MV-4-11 (cell line): ENCODE measurements around the gene CAPN8.

Experiments used
- DNase-seq: peaks from one replicate; lab custom pipeline; 2025; lab: John Stamatoyannopoulos, UW

The CAPN8 gene

DNA sequence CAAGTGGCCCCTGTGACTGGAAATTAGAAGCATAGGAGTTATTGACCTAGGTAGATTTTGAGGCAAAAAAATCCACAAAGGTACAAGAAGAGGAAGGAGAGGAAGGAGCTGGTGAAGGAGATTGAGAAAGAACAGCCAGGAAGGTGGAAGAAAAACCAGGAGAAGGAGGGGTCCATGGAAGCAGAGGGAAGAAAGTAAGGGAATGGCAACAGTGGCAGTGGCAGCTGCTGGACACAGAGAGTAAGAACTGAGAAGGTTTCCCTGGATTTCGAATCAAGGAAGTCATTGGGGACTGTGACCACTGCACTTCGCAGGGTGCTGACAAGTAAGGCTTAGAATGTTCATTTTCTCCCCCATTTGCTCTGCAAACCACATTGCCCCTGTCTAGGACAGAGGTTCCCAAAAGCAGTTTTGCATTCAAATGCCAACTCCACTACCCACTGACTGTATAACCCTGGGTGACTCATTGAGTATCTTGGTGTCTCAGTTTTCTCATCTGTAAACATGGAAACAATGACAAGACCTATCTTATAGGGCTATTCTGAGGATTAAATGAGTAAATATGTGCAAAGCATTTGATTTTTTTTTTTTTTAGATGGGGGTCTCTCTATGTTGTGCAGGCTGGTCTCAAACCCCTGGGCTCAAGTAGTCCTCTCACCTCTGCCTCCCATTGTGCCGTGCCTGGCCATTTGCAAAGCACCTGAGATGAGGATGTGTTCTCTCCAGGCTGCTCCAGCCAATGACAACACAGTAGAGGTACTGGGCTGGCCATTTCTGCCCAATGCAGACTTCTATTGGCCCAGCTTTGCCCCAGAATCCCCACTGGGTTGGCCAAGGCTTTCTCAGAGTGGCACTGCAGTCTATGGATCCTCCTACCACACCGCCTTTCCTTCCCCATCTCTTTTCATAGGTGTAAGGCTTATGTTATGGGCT, 37.5 kb upstream of the CAPN8 start:
- peak; percentile 70 for DNase-seq

DNA sequence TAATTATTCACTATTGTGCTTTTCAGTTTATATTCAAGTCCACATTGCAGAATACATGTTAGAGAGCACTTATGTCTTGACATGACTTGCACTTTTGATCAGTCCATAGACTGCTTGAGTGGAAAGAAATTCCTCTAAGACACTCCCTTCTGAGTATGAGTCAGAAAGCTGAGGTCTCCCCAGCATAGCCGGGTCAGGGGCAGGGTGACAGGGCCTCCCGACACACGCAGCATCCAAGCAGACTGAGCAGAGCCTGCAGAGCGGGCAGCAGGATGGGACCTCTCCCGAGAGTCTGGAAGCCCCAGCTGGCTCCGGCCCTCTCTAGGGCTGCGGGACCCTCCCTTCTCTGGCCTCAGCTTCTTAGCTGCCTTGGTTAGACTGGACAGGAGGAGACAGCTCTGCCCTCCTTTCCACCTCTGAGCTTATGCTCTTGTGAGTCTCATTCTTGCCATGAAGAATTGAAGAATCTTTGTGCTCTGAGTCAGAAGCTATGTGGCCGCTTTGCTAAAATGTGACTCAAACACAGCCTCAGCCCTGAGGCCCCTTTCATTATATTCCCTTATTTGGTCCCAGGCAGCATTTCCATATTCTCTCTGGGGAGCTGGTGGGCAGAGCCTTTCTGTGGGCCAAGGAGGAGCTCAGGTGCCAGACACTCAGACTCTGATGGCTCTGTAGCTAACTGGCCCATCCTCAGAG, 35.6 kb upstream of the CAPN8 start:
- DNase-seq, result peak; percentile 53

- DNase-seq, result no peak
These were observed 35.0 kb upstream of the CAPN8 start for GRCh38 chr1:223700388-223700918.

- DNase-seq, result no peak
These were observed 30.4 kb upstream of the CAPN8 start for GRCh38 chr1:223695941-223696340.

DNA sequence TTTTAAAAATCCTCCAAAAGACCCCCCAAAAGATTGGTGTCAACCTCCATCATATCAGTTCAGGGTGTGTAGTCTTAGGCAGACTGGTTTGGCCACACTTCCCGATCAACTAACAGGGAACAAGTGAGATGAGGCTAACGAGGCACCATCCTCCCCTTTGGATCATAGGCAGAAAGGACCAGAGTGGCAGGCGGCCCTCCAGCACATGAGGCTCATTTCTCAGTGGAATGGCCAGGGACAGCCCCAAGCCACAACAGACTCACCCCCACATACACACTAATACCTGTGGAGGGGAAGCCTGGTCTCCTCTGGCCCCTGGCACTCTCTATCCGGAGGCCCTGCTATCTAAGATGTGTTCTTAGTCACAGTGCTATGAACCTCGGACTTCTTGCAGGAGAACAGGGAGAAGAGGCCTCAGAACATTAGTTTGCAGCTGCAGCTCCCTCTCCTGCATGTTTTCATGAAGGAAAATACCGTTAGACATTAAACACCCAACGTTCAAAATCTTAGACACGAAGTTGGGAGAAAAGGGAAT, 29.6 kb upstream of the CAPN8 start:
- DNase-seq, result no peak

- DNase-seq, result no peak
These were observed 25.6 kb upstream of the CAPN8 start for GRCh38 chr1:223691121-223691520.

GRCh38 chr1:223684488-223684792, 18.9 kb upstream of the CAPN8 start:
- DNase-seq, result no peak

GRCh38 chr1:223683586-223684487, 18.3 kb upstream of the CAPN8 start:
- DNase-seq, result peak; percentile 34

- no peak for DNase-seq
These were observed 17.0 kb upstream of the CAPN8 start for GRCh38 chr1:223682502-223682901.

DNA sequence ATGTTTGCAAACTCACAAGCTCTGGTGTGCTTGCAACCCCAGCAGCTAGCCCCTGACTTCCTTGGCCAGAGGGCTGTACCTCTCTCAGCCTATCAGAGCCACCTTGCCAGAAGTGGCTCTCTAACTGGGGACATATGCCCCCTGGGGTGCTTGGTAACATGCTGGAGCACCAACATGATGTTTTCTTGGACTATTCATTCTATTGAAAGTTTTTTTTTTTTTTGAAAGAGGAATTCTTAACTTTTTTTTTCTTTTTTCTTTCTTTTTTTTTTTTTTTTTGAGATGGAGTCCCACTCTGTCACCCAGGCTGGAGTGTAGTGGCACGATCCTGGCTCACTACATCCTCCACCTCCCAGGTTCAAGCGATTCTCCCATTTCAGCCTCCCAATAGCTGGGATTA, 14.7 kb upstream of the CAPN8 start:
- no peak for DNase-seq

DNA sequence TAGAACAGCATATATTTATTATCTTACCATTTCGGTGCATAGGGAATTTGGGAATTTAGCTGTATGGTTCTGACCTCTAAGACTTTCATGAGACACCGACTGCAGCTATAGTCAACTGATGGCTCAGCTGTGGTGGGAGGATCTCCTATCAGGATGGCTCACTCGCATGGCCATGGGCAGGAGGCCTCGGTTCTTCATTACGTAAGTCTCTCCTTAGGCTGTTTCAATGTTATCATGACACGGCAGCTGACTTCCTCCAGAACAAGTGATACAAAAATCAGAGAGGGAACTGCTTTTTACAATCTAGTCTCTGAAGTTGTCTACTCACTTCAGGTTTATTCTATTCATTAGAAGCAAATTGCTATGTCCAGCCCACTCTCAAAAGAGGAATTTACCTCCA, 13.3 kb upstream of the CAPN8 start:
- DNase-seq, result peak; percentile 87

GRCh38 chr1:223674119-223674890, 8.8 kb upstream of the CAPN8 start:
- DNase-seq, result peak; percentile 82

GRCh38 chr1:223670458-223671159, 5.1 kb upstream of the CAPN8 start:
- no peak for DNase-seq

DNA sequence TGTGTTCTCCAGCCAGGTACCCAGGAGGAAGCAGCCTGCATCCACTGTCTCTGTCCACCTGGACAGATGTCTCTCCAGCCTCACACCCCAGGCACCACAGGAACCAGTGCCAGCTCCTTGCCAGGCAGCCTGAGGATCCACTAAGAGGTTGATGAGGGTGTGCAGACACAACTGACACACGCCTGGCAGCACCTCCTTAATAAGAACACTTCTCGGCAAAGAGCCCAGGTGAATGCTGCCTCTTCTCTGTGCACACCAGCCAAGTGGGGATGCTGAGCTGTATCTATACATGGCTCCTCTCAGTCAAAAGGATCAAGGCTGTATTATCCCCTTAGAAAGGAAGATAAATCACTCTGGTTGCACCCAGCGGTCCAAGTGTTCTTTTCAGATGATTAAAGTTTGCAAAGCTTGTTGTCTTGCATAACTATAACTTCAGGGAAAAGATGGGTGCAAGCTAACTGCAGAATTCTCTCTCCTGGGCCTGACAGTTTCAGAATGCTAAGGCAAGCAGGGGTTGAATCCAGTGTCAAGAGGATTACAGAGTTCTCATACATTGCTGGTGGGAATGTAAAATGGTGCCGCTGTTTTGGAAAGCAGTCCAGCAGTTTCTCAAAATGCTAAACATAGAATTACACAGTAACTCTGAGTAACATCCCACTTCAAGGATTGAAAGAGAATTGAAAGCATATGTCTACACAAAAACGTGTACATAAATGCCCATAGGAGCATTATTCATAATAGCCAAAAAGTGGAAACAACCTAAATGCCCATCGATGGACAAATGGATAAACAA, 3.7 kb upstream of the CAPN8 start:
- no peak for DNase-seq

GRCh38 chr1:223667484-223668182, 2.1 kb upstream of the CAPN8 start:
- DNase-seq, result peak; percentile 31

DNA sequence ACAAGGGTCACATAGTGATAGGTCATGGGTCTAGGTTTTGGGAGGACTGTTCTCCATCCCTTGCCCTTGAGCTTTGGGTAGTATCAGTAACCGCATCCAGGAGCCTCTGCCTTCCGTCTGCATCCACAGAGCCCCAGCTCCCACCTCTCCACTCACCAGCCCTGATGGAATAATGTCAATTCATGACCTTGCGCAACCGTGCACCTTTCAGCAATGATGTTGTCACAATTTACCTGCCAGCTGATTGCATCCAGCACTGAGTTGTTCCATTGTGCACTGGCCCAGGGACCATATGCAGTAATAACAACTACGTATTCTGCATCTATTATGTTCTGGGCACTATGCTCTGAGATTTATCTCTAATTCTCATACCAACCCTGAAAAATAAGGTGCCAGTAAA, 1.4 kb downstream of the CAPN8 start:
- no peak for DNase-seq

DNA sequence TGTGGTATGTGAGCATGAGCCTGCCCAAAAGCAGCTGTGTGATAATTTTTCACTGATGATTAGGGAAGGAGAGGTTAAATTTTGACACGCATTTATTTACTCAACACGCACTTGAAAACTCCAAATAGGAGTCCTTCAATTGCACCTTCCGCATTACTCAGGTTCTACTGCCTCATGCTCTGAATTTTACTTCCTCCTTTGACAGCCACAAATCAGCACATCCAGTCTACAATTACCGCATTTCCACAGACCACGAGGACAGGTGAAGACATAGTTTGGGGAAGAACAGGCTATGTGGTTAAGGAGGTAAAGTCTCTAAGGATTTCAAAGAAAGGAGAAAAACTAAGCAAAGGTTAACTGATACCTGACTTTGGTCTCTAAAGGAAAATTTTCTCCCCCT, 2.6 kb downstream of the CAPN8 start:
- no peak for DNase-seq

DNA sequence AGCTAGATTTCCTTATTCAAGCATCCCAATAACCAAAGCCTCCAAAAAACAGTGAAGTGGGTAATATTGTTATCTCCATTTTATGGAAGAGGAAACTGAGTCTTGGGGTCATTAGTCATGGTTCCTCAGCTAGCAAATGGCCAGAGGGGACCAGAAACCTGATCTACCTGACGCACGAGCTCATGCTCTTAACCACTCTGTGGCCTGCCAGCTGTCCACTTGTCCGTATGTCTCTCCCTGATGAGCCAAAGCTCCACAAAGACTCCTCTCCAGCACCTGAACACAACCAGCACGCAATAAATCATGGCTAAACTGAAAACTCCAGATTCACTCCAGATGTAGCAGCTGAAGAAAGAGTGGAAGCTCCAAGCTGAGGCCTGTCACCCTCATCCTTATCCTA, 5.8 kb downstream of the CAPN8 start:
- DNase-seq, result no peak

DNA sequence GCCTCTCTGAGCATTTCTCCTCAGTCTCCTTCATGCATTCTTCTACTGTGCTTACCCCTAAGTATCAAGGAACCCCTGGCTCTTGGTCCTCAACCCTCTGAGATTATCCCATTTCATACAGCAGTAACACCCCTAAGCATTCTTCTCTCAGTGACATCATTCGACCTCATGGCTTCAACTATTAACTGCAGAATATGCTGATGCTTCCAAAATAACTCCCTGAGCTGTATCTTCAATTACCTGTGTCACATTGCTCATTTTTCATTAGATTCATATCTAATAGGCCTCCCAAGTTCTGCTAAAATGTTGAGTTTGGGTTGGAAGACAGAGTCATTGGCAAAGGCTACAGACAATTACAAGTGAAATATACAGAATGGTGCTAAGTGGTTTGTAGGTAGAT, 7.5 kb downstream of the CAPN8 start:
- no peak for DNase-seq
